Smooth muscle cell of the coronary artery (primary cell): ENCODE data around the gene PPIF. TPM values are rescaled to one million over a fixed set of nuclear protein-coding genes. Genes with fewer than 3 reads are reported as not detected.

Experiments
- total RNA-seq: library from RNA; depleted of rRNA; stranded (reverse); fragments of >200 nt; gene quantifications from 2 replicates; pipeline ENCODE4 v1.2.3, GENCODE V29; 2014; ENCODE audit warnings: low replicate concordance

PPIF gene
- total RNA-seq, result 17.1 and 46.5 TPM in 2 replicates

DNA sequence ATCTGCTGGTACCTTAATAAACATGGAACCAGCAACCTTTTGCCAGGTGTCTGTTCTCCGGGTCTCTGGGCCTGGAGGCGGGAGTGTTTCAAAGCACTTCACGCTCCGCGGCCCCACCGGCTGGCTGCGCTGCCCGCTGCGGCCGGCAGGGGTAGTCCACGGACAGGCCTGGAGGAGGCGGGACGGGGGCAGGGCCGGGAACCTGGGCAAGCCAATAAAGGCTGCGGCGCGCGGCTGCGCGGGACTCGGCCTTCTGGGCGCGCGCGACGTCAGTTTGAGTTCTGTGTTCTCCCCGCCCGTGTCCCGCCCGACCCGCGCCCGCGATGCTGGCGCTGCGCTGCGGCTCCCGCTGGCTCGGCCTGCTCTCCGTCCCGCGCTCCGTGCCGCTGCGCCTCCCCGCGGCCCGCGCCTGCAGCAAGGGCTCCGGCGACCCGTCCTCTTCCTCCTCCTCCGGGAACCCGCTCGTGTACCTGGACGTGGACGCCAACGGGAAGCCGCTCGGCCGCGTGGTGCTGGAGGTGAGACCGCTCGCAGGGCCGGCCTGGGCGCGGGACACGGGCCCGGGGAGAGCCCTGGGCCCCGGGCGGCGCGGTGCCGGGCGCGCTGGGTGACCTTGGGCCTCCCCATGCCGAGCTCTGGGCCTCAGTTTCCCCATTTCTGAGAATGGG, at the start of gene PPIF:
Gene PPIF (plus strand): TSS at position 244 of the 668 bp plus-strand sequence. CDS start 80 bp downstream, at position 324.

Other genes starting within 250 kb of the PPIF start
- 16.7 and 17.6 TPM in 2 replicates for gene ZCCHC24, start 98.2 kb downstream of the PPIF start, total RNA-seq
- 0.35 and 0.38 TPM in 2 replicates for gene EIF5AL1, start 165.1 kb downstream of the PPIF start, total RNA-seq
- gene SFTPA2, start 212.9 kb downstream of the PPIF start, total RNA-seq, result not detected in 2 replicates